Mesodermal cell (in vitro differentiated cells): ENCODE results near the gene CES1.
"Not testable (repeated sequence)": the region's sequence is repeated elsewhere in the genome, so short reads cannot be mapped to it uniquely, and the experiment has no call there.

Experiments
- H3K27ac ChIP-seq: 2 replicates; pipeline ENCODE4 v1.7.0; 2013; ENCODE audit warnings: mild to moderate bottlenecking, low read depth, low read length, moderate library complexity; ENCODE audit not compliant: severe bottlenecking
- H3K36me3 ChIP-seq: 2 replicates; pipeline ENCODE4 v1.7.1; 2013; ENCODE audit warnings: mild to moderate bottlenecking, low read length, moderate library complexity; ENCODE audit not compliant: control insufficient read depth, insufficient read depth
- H3K4me1 ChIP-seq: one replicate; pipeline ENCODE4 v1.7.1; 2013; ENCODE audit warnings: mild to moderate bottlenecking, low read length; ENCODE audit not compliant: insufficient read depth, control insufficient read depth, poor library complexity, severe bottlenecking
- H3K4me3 ChIP-seq: 2 replicates; pipeline ENCODE4 v1.7.0; 2013; ENCODE audit warnings: low read length, control low read depth, mild to moderate bottlenecking; ENCODE audit not compliant: insufficient read depth, poor library complexity, severe bottlenecking; ENCODE audit errors: extremely low read depth
- H3K9me3 ChIP-seq: 2 replicates; pipeline ENCODE4 v1.7.1; 2013; ENCODE audit warnings: mild to moderate bottlenecking, low read length, moderate library complexity; ENCODE audit not compliant: control insufficient read depth
- WGBS, 2 experiments: methylation state at CpG; one replicate each; pipeline ENCODE4 v1.1.5; 2013; ENCODE audit warnings: missing lambda C conversion rate in 2 of 2; ENCODE audit not compliant: insufficient coverage in 2 of 2; 5-methylcytosine and 5-hydroxymethylcytosine counted together

CES1 gene

DNA sequence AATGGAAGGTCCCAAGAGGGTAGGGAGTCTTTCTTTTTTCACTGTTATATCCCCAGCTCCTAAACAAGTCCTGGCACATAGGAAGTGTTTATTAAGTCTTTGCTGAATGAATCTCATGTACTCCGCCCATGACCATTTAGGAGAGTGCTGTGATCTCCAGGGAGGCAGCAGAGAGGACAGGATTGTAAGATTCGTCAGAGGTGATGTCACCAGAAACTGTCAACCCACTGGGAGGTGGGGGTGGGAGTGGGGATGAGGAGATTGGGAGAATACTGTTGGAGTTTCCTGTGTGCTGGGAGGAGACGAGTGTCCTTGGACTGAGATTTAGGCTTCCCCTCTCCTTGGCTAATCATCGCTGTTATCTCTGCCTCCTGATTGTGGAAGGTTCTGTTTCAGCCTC lies 16.7 kb downstream of the CES1 start:
- H3K36me3 ChIP-seq, H3K4me3 ChIP-seq, H3K27ac ChIP-seq, H3K9me3 ChIP-seq, H3K4me1 ChIP-seq: not testable (repeated sequence)
- WGBS, 2 experiments = 77% methylated on average over 4 of the region's 4 CpGs

- no peaks in the 10 kb centered on the region for H3K36me3 ChIP-seq
- H3K9me3 ChIP-seq = no peaks in the 10 kb centered on the region
- no peaks in the 10 kb centered on the region for H3K4me1 ChIP-seq
- H3K27ac ChIP-seq = no peak overlapping the region
- H3K4me3 ChIP-seq = no peak overlapping the region
- WGBS, 2 experiments = 87 to 96% methylated on average over 4 of the region's 4 CpGs
Measured at GRCh38 chr16:55815320-55815719, 17.6 kb downstream of the CES1 start.

DNA sequence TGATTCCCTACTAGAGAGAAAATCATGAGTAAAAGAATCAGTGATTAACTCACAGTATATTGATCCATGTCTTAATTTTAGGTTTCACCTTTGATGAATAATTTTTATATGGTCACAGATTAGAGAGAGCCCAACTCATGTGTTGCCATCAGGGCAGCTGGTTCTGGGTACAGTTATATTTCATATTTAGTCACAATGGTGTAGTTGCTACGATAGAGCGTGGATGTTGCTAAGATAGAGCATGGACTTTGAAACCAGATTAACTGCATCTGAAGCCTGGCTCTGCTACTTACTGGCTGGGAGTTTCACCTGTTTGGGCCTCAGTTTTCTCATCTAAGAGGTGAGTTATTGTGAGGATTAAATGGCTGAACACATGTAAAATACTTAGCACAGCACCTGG lies 18.7 kb downstream of the CES1 start:
- WGBS, 2 experiments = 82 to 90% methylated on average over 2 of the region's 2 CpGs
- H3K36me3 ChIP-seq, H3K27ac ChIP-seq, H3K4me3 ChIP-seq, H3K4me1 ChIP-seq, H3K9me3 ChIP-seq: not testable (repeated sequence)

- WGBS, 2 experiments = 73 to 83% methylated on average over 6 of the region's 9 CpGs
- not testable (repeated sequence) for H3K27ac ChIP-seq, H3K4me1 ChIP-seq, H3K9me3 ChIP-seq, H3K4me3 ChIP-seq, H3K36me3 ChIP-seq
Measured at GRCh38 chr16:55813730-55814129, 19.2 kb downstream of the CES1 start.

- Histone ChIP-seq H3K9me3 (no peaks in the 10 kb centered on the region), H3K4me1 (no peaks in the 10 kb centered on the region), H3K36me3 (no peaks in the 10 kb centered on the region), H3K4me3 (no peak overlapping the region), H3K27ac (no peak overlapping the region)
- WGBS, 2 experiments = 69 to 80% methylated on average over 2 of the region's 2 CpGs
Measured at GRCh38 chr16:55812951-55813350, 19.9 kb downstream of the CES1 start.

GRCh38 chr16:55811811-55812210 lies 21.1 kb downstream of the CES1 start:
- no peak overlapping the region for H3K27ac ChIP-seq
- WGBS, 2 experiments = 82 to 83% methylated on average over 4 of the region's 4 CpGs
- no peaks in the 10 kb centered on the region for H3K9me3 ChIP-seq
- H3K4me1 ChIP-seq = no peaks in the 10 kb centered on the region
- no peak overlapping the region for H3K4me3 ChIP-seq
- H3K36me3 ChIP-seq = no peaks in the 10 kb centered on the region

DNA sequence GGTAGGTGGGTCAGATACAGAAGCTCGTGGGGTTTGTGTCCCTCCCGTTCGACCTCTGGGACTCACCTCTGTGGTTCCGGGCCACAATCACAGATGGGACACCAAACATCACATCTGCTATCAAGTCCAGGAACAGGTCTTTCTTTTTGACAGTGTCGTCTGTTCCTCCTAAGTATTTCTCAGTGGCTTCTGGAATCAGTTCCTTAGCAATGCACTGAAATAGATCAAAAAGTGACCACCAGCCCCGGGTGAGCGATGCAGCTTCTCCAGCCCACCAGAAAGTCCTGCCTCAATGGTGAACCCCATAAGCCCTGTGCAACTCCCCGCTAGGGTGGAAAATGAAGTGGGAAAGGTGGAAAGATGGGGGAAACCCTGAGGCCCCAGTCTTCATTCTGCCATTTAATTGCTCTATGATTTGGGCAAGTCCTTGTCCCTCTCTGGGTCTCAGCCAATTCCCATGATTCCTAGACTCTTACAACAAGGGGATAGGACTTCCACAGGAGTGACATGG lies 22.4 kb downstream of the CES1 start:
- Histone ChIP-seq H3K27ac (no peak overlapping the region), H3K9me3 (no peaks in the 10 kb centered on the region), H3K36me3 (no peaks in the 10 kb centered on the region), H3K4me1 (no peaks in the 10 kb centered on the region), H3K4me3 (no peak overlapping the region)
- 84 to 87% methylated on average over 6 to 8 of the region's 8 CpGs for WGBS, 2 experiments

GRCh38 chr16:55809851-55810250 lies 23.0 kb downstream of the CES1 start:
- no peak overlapping the region for H3K4me3 ChIP-seq
- no peak overlapping the region for H3K27ac ChIP-seq
- H3K4me1 ChIP-seq = no peaks in the 10 kb centered on the region
- WGBS, 2 experiments = 88 to 94% methylated on average over 4 of the region's 4 CpGs
- no peaks in the 10 kb centered on the region for H3K36me3 ChIP-seq
- no peaks in the 10 kb centered on the region for H3K9me3 ChIP-seq

- Histone ChIP-seq H3K4me3 (no peak overlapping the region), H3K27ac (no peak overlapping the region), H3K36me3 (no peaks in the 10 kb centered on the region), H3K9me3 (no peaks in the 10 kb centered on the region), H3K4me1 (no peaks in the 10 kb centered on the region)
- WGBS, 2 experiments = 64 to 77% methylated on average over 5 of the region's 5 CpGs
Measured at GRCh38 chr16:55809386-55809785, 23.5 kb downstream of the CES1 start.

- not testable (repeated sequence) for H3K36me3 ChIP-seq, H3K4me1 ChIP-seq, H3K4me3 ChIP-seq, H3K9me3 ChIP-seq, H3K27ac ChIP-seq
- WGBS, 2 experiments = no CpG with 5 or more reads among the region's 1 CpG
Measured at GRCh38 chr16:55808286-55808685, 24.6 kb downstream of the CES1 start.

- WGBS, 2 experiments = no CpG with 5 or more reads among the region's 6 CpGs
- not testable (repeated sequence) for H3K36me3 ChIP-seq, H3K4me1 ChIP-seq, H3K9me3 ChIP-seq, H3K4me3 ChIP-seq, H3K27ac ChIP-seq
Measured at GRCh38 chr16:55805104-55805503, 27.8 kb downstream of the CES1 start.

- not testable (repeated sequence) for H3K4me3 ChIP-seq, H3K4me1 ChIP-seq, H3K36me3 ChIP-seq, H3K9me3 ChIP-seq, H3K27ac ChIP-seq
- WGBS, 2 experiments = no CpG with 5 or more reads among the region's 8 CpGs
Measured at GRCh38 chr16:55803681-55804080, 29.2 kb downstream of the CES1 start.
